ENCODE data around the gene VSIR.

Gene VSIR

DNA sequence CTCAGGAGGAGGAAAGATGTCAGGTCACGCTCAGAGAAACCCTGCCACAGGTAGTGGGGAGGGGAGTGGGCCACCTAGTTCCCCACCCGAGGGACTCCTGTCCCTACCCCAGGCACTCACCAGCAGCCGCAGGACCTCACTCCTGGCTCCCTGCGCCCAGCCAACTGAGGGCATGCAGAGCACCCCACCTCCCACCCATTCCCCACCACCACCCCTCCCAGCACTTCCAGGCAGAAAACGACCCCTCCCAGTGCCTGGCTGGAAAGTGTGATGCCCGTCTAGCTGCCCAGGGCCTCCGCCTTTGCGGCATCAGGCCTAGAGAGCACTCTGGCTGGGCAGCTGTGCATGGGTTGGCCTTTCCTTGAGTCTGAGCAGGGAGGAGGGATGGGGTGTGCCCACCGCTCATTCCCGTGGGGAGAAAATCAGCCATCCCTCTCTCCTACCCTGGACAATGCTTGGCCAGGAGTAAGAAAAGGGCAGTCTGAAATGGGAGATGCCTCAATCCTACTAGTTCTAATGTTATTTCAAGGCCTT lies 55.1 kb downstream of the VSIR start:
- no peak overlapping the region for H3K4me3 ChIP-seq (ENCODE audit: low read depth, low read length)
- no peak for DNase-seq (ENCODE audit: low read depth)
- TF ChIP-seq, protein P1, sequence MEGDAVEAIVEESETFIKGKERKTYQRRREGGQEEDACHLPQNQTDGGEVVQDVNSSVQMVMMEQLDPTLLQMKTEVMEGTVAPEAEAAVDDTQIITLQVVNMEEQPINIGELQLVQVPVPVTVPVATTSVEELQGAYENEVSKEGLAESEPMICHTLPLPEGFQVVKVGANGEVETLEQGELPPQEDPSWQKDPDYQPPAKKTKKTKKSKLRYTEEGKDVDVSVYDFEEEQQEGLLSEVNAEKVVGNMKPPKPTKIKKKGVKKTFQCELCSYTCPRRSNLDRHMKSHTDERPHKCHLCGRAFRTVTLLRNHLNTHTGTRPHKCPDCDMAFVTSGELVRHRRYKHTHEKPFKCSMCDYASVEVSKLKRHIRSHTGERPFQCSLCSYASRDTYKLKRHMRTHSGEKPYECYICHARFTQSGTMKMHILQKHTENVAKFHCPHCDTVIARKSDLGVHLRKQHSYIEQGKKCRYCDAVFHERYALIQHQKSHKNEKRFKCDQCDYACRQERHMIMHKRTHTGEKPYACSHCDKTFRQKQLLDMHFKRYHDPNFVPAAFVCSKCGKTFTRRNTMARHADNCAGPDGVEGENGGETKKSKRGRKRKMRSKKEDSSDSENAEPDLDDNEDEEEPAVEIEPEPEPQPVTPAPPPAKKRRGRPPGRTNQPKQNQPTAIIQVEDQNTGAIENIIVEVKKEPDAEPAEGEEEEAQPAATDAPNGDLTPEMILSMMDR (IDR thresholded peaks at IDR 0.05; ENCODE audit: low read depth, low read length, missing control alignments), result no peak
- in situ Hi-C loops (cut with HindIII; ENCODE audit: low sequenced_read_pairs), result no loop called here

DNA sequence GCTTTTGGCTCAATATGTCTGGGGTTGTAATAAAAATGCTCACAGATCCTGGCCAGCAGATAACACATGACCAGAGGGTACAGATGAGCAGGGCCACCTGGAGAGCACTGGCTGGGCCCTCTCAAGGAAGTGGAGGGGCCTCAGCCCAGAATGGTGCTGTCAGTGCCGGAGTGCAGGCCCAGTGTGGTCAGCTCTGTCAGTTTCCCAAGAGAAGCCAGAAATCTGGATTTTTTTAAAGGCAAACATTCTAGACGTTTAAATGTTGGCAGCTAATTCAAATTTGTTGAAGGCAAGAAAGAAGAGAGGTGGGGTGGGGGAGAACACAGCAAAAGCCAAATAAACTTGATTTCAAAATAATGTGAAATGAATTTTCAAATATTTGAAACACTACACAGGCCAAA lies 55.8 kb downstream of the VSIR start:
- TF ChIP-seq, protein P1 (IDR thresholded peaks at IDR 0.05; ENCODE audit: low read depth, low read length, missing control alignments), result no peak
- no peak overlapping the region for H3K4me3 ChIP-seq (ENCODE audit: low read depth, low read length)
- no peak for DNase-seq (ENCODE audit: low read depth)
- in situ Hi-C loops (cut with HindIII; ENCODE audit: low sequenced_read_pairs), result no loop called here

DNA sequence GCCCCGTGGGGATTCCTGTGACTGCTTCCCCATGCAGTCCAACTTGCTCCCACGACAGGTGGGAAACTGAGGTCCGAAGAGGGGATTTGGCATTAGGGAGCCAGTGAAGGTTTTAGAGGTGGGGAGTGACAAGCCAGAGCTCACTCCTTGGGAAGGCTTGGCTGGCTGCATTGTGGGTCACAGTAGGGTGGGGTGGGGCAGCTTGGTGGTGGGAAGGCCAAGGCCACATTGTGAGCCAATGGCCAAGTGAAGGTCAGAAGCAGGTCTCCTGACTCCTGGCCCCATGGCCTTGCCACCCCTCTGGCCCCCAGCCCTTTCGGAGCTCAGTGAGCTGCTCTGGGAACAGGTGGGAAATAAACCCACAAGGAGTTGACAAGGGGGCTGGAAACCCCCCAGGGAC lies 56.3 kb downstream of the VSIR start:
- TF ChIP-seq, protein P1 (IDR thresholded peaks at IDR 0.05; ENCODE audit: low read depth, low read length, missing control alignments), result no peak
- DNase-seq (ENCODE audit: low read depth), result no peak
- H3K4me3 ChIP-seq (ENCODE audit: low read depth, low read length), result no peak overlapping the region
- in situ Hi-C loops (cut with HindIII; ENCODE audit: low sequenced_read_pairs), result no loop called here

DNA sequence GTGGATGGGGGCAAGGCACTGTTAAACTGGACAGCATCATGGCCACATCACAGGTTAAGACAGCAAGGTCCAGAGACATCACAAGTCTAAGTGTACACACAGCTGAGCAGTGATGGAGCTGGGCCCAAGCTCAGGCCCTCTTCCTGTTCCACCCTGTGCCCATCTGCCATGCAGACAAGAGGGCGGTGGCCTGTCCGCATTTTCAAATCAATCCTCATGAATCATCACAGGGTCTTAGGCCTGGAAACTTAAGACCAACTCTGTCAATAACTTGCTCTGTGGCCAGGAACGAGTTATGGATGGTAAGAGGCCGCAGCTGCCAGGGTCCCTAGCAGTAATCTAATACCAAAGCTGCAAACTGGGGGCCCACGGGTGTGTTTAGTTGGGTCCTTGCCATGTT lies 56.9 kb downstream of the VSIR start:
- in situ Hi-C loops (cut with HindIII; ENCODE audit: low sequenced_read_pairs), result no loop called here
- no peak overlapping the region for H3K4me3 ChIP-seq (ENCODE audit: low read depth, low read length)
- no peak for DNase-seq (ENCODE audit: low read depth)
- TF ChIP-seq, protein P1 (IDR thresholded peaks at IDR 0.05; ENCODE audit: low read depth, low read length, missing control alignments), result no peak

DNA sequence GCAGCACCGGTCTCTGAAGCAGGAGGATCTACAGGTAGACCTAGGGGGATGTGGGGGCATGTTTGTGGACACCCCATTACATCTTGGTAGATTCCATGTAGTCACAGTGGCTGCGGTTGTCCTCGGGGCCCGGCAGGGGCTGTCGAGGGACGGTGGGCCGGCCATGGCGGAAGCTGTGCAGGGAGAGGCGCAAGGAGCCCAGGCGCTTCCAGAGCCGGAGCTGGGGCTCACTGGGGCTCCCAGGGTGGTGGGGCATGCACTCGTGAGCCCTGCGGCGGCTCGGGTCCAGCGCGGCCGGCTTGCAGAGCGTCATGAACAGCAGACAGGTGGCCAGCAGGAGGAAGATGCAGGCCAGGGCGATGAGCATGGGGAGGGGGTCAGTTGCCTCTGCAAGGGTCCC lies 57.5 kb downstream of the VSIR start:
- TF ChIP-seq, protein P1 (IDR thresholded peaks at IDR 0.05; ENCODE audit: low read depth, low read length, missing control alignments), result no peak
- no peak for DNase-seq (ENCODE audit: low read depth)
- in situ Hi-C loops (cut with HindIII; ENCODE audit: low sequenced_read_pairs), result no loop called here
- H3K4me3 ChIP-seq (ENCODE audit: low read depth, low read length), result no peak overlapping the region

DNA sequence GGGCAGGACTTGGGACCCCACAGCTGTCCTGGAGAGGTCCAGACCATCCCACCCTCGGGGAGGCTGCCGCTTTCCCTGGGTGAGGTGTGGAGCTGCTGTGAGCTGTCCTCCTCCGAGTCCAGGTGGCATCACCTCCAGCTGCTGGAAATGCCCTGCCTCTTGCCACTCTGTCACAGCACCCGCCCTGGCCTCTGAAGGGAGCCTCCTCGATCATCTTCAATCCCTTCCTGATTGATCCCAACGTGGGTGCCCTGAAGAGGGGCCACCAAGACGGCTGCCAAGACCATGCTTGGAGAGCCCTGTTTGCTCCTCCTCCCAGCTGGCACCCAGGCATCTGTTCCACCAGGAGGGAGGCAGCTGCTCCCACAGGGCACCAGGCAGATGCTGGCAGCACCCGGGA lies 58.3 kb downstream of the VSIR start:
- H3K4me3 ChIP-seq (ENCODE audit: low read depth, low read length), result no peak overlapping the region
- DNase-seq (ENCODE audit: low read depth), result no peak
- TF ChIP-seq, protein P1 (IDR thresholded peaks at IDR 0.05; ENCODE audit: low read depth, low read length, missing control alignments), result no peak
- in situ Hi-C loops (cut with HindIII; ENCODE audit: low sequenced_read_pairs), result no loop called here

DNA sequence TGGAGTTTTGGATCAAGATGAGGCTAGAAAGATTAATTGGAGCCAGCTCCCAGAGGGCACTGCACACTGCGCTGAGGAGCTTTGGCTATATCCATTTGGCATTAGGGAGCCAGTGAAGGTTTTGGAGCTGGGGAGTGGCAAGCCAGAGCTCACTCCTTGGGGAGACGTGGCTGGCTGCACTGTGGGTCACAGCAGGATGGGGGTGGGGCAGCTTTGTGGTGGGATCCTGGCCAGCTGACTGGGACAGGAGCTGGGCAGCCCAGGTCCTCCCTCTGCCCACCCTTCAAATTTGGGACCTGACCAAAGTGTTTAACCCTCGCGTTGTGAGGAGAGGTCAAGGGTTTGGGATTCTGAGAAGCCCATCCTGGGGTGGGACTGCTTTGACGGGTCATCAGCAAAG lies 58.7 kb downstream of the VSIR start:
- no peak for DNase-seq (ENCODE audit: low read depth)
- TF ChIP-seq, protein P1 (IDR thresholded peaks at IDR 0.05; ENCODE audit: low read depth, low read length, missing control alignments), result no peak
- in situ Hi-C loops (cut with HindIII; ENCODE audit: low sequenced_read_pairs), result no loop called here
- H3K4me3 ChIP-seq (ENCODE audit: low read depth, low read length), result no peak overlapping the region
